CD4-positive, alpha-beta T cell (primary cell): ENCODE results near the gene XCR1. TPM values are rescaled to one million over a fixed set of nuclear protein-coding genes. Genes with fewer than 3 reads are reported as not detected.

Experiments used
- ATAC-seq: fragments of 200-7000 bp; cut with Tn5 transposase; one replicate; pipeline ENCODE4 v1.10.0; 2022; ENCODE audit warnings: mild to moderate bottlenecking; ENCODE audit not compliant: poor library complexity
- CTCF ChIA-PET: fragments of 350-600 bp; sonication (Branson Sonifier 250); formaldehyde crosslinking; loops from one replicate; lab custom pipeline; 2021; ENCODE audit warnings: antibody characterized with exemption, inconsistent platforms; lab: Charles Lee
- POLR2A ChIA-PET: fragments of 350-600 bp; sonication (Branson Sonifier 250); formaldehyde crosslinking; loops from one replicate; lab custom pipeline; 2021; ENCODE audit warnings: antibody characterized with exemption, inconsistent platforms; lab: Charles Lee
- DNase-seq, 14 experiments: peaks; one replicate each; pipeline ENCODE4 v3.0.0-alpha.2; 2013 to 2020; ENCODE audit warnings: mixed read lengths in 2 of 14
- H3K27ac ChIP-seq, 2 donors: one replicate each; pipeline versions ENCODE4 v1.5.1 to v1.7.0; 2013; ENCODE audit warnings: low read length in 2 of 2, low read depth in 1 of 2, mild to moderate bottlenecking in 1 of 2
- H3K27me3 ChIP-seq, 2 experiments: 1 replicate in 1 of 2; 2 replicates in 1 of 2; pipeline versions ENCODE4 v1.6.1 to v1.7.0; 2013; ENCODE audit warnings: low read length in 2 of 2, control low read depth in 1 of 2, mild to moderate bottlenecking in 1 of 2, moderate library complexity in 1 of 2; ENCODE audit not compliant: insufficient read depth in 2 of 2, control insufficient read depth in 1 of 2
- H3K36me3 ChIP-seq: one replicate; pipeline ENCODE4 v1.6.1; 2013; ENCODE audit warnings: low read length, control low read depth; ENCODE audit not compliant: insufficient read depth
- H3K4me1 ChIP-seq: one replicate; pipeline ENCODE4 v1.6.1; 2013; ENCODE audit warnings: low read length, control low read depth; ENCODE audit not compliant: insufficient read depth
- H3K4me3 ChIP-seq: one replicate; pipeline ENCODE4 v1.5.1; 2013; ENCODE audit warnings: mild to moderate bottlenecking, low read length, moderate library complexity
- H3K9me3 ChIP-seq, 2 experiments: 1 replicate in 1 of 2; 2 replicates in 1 of 2; pipeline versions ENCODE4 v1.6.1 to v1.7.0; 2013; ENCODE audit warnings: low read length in 2 of 2, mild to moderate bottlenecking in 2 of 2, control low read depth in 1 of 2, moderate library complexity in 1 of 2; ENCODE audit not compliant: control insufficient read depth in 1 of 2, insufficient read depth in 1 of 2
- H3K27ac Mint-ChIP-seq: one replicate; pipeline ENCODE4 v1.8.0; 2020; ENCODE audit warnings: mixed read lengths
- H3K27me3 Mint-ChIP-seq: one replicate; pipeline ENCODE4 v1.8.0; 2021; ENCODE audit warnings: mixed read lengths
- H3K36me3 Mint-ChIP-seq: one replicate; pipeline ENCODE4 v1.8.0; 2021; ENCODE audit warnings: low read depth, mixed read lengths
- H3K4me1 Mint-ChIP-seq: one replicate; pipeline ENCODE4 v1.8.0; 2021; ENCODE audit warnings: low read depth, mixed read lengths
- H3K4me3 Mint-ChIP-seq: one replicate; pipeline ENCODE4 v1.8.0; 2020; ENCODE audit warnings: mild to moderate bottlenecking, mixed read lengths
- H3K9me3 Mint-ChIP-seq: one replicate; pipeline ENCODE4 v1.8.0; 2020; ENCODE audit warnings: mixed read lengths
- intact Hi-C, 2 experiments: fragments of 100-400 bp; cut with DNase I in 1 of 2; cut with micrococcal nuclease in 1 of 2; formaldehyde crosslinking; loops; one replicate each; pipeline versions ENCODE4 v1.15.1 to v1.9.0; 2023 to 2025; cut with DNase I, micrococcal nuclease
- total RNA-seq, 174 experiments: library from RNA in 2 of 174; stranded (reverse) in 2 of 174; gene quantifications; one replicate each; pipeline ENCODE4 v1.2.3 and lab custom pipeline; 2021 to 2026
- TF ChIP-seq, protein P1 (sequence below): fragments of 200-600 bp; IDR thresholded peaks from one replicate; pipeline ENCODE4 v1.8.0; 2022; ENCODE audit warnings: antibody characterized with exemption, mild to moderate bottlenecking

The XCR1 gene
- total RNA-seq, 2 experiments from 2014 or later, result 0.14 to 0.20 TPM

- ATAC-seq, result peak; percentile 14
- TF ChIP-seq, protein P1, sequence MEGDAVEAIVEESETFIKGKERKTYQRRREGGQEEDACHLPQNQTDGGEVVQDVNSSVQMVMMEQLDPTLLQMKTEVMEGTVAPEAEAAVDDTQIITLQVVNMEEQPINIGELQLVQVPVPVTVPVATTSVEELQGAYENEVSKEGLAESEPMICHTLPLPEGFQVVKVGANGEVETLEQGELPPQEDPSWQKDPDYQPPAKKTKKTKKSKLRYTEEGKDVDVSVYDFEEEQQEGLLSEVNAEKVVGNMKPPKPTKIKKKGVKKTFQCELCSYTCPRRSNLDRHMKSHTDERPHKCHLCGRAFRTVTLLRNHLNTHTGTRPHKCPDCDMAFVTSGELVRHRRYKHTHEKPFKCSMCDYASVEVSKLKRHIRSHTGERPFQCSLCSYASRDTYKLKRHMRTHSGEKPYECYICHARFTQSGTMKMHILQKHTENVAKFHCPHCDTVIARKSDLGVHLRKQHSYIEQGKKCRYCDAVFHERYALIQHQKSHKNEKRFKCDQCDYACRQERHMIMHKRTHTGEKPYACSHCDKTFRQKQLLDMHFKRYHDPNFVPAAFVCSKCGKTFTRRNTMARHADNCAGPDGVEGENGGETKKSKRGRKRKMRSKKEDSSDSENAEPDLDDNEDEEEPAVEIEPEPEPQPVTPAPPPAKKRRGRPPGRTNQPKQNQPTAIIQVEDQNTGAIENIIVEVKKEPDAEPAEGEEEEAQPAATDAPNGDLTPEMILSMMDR, result no peak
- peak overlapping the region; percentile 56 for H3K27ac Mint-ChIP-seq
- no peaks in the 10 kb centered on the region for H3K9me3 ChIP-seq
- peaks cover 60% of the 10 kb centered on the region for H3K36me3 ChIP-seq
- intact Hi-C loops, result loop anchor here in 1 of 2 experiments (1.0 kb wide), 1 partner anchor 15 kb away; the partner anchor contains the start of gene FYCO1
- H3K27ac ChIP-seq, result no peak overlapping the region
- CTCF ChIA-PET, result interaction anchor here (0.7 to 2.2 kb wide), 5 partner anchors 12 to 99 kb away, joined by 3 to 5 read pairs (median 3); no protein-coding TSS in a partner anchor
- H3K4me1 Mint-ChIP-seq, result peaks cover 63% of the 10 kb centered on the region
- H3K4me1 ChIP-seq, result peaks cover 62% of the 10 kb centered on the region
- no peaks in the 10 kb centered on the region for H3K9me3 Mint-ChIP-seq
- H3K36me3 Mint-ChIP-seq, result peaks cover 94% of the 10 kb centered on the region
- H3K27me3 Mint-ChIP-seq, result no peaks in the 10 kb centered on the region
- no peak overlapping the region for H3K4me3 ChIP-seq
- DNase-seq, result peak in 1 of 14 experiments; percentile 31
- H3K4me3 Mint-ChIP-seq, result no peak overlapping the region
- H3K27me3 ChIP-seq, result no peaks in the 10 kb centered on the region
- POLR2A ChIA-PET, result interaction anchor here (1.1 kb wide), 2 partner anchors 14 to 29 kb away, joined by 3 read pairs; no protein-coding TSS in a partner anchor
Measured at GRCh38 chr3:45980229-45980813, 47.0 kb downstream of the XCR1 start.

DNA sequence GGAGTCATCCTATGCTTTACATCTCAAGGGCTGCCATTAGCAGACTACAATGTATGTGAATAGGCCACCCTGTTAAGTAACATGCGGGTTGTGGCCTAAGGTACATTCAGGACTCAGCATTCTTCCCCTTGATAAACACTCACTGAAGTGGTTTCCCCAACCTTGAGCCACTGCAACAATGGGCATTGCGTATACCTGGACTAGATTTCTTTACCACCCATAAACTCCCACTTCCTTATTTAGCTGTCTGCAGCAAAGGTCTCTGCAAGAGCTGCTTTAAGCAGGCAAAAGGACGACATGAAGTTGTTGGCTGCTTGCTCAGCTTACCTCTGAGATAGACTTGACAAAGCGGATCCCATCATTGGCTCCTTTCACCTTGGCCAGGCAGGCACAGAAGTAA is 47.9 kb downstream of the XCR1 start:
- no peak overlapping the region for H3K27ac ChIP-seq
- ChIA-PET POLR2A (interaction anchor here (1.1 kb wide), 2 partner anchors 13 to 28 kb away, joined by 3 read pairs; no protein-coding TSS in a partner anchor), CTCF (interaction anchor here (0.7 to 2.2 kb wide), 4 partner anchors 12 to 99 kb away, joined by 3 to 5 read pairs (median 4); no protein-coding TSS in a partner anchor)
- Mint-ChIP-seq H3K27me3 (no peaks in the 10 kb centered on the region), H3K36me3 (peaks cover 94% of the 10 kb centered on the region), H3K27ac (peak overlapping the region; percentile 96), H3K4me3 (no peak overlapping the region), H3K9me3 (no peaks in the 10 kb centered on the region), H3K4me1 (peaks cover 70% of the 10 kb centered on the region)
- H3K36me3 ChIP-seq, result peaks cover 63% of the 10 kb centered on the region
- ATAC-seq (no peak), DNase-seq (no peak)
- TF ChIP-seq, protein P1, result no peak
- H3K27me3 ChIP-seq, result no peaks in the 10 kb centered on the region
- no peak overlapping the region for H3K4me3 ChIP-seq
- intact Hi-C loops, result loop anchor here (5.0 kb wide), 1 partner anchor 37 kb away; the partner anchor contains the start of gene CXCR6 (in 2 of the 2)
- no peaks in the 10 kb centered on the region for H3K9me3 ChIP-seq
- peaks cover 70% of the 10 kb centered on the region for H3K4me1 ChIP-seq

GRCh38 chr3:45978006-45978761 is 49.1 kb downstream of the XCR1 start:
- Mint-ChIP-seq H3K9me3 (no peaks in the 10 kb centered on the region), H3K4me1 (peaks cover 68% of the 10 kb centered on the region), H3K4me3 (peak overlapping the region; percentile 81), H3K27ac (peak overlapping the region; percentile 96), H3K36me3 (peaks cover 94% of the 10 kb centered on the region), H3K27me3 (no peaks in the 10 kb centered on the region)
- ATAC-seq (peak; percentile 17), DNase-seq (peak in 13 of 14 experiments; percentile 35 to 74 (median 46))
- TF ChIP-seq, protein P1, result no peak
- no peaks in the 10 kb centered on the region for H3K27me3 ChIP-seq
- H3K4me1 ChIP-seq, result peaks cover 77% of the 10 kb centered on the region
- CTCF ChIA-PET, result interaction anchor here (1.8 kb wide), 2 partner anchors 10 to 101 kb away, joined by 4 to 11 read pairs; no protein-coding TSS in a partner anchor
- H3K9me3 ChIP-seq, result no peaks in the 10 kb centered on the region
- POLR2A ChIA-PET, result interaction anchor here (2.4 to 5.6 kb wide), 3 partner anchors 16 to 87 kb away, joined by 9 to 42 read pairs (median 17); partner anchors contain the start of gene FYCO1
- no peak overlapping the region for H3K4me3 ChIP-seq
- peak overlapping the region in 1 of 2 donors; percentile 8 for H3K27ac ChIP-seq
- H3K36me3 ChIP-seq, result peaks cover 57% of the 10 kb centered on the region
- intact Hi-C loops, result loop anchor here (5.0 kb wide), 1 partner anchor 36 kb away; the partner anchor contains the start of gene CXCR6 (in 2 of the 2)
